ENCODE results near the gene CHAC2. TPM values are rescaled to one million over a fixed set of nuclear protein-coding genes. Genes with fewer than 3 reads are reported as not detected.
A peak's percentile ranks its signal among the peaks of the same experiment; 100 is the strongest.

CHAC2 gene
- total and polyA plus RNA-seq, 2 of the 13 experiments (the other 11 are each of a cell fraction or from before 2014, with no cell fraction given), result 1.7 to 10.7 TPM

GRCh38 chr2:53767405-53768241, at the start of gene CHAC2 (continued):
- TF ChIP-seq ZFP62 (CRISPR knock-in tag; IDR thresholded peaks at IDR 0.05) (no peak), NR3C1 (CRISPR knock-in tag; IDR thresholded peaks at IDR 0.05) (no peak), ZNF691 (CRISPR knock-in tag; IDR thresholded peaks at IDR 0.05; ENCODE audit: borderline replicate concordance, low read depth) (no peak), ZNF225 (CRISPR knock-in tag; IDR thresholded peaks at IDR 0.05) (no peak), NFYC (CRISPR knock-in tag; IDR thresholded peaks at IDR 0.05) (peak; percentile 37; the same call in 1 of the 2 replicates), CHCHD3 (CRISPR knock-in tag; IDR thresholded peaks at IDR 0.05) (no peak), TFDP1 (CRISPR knock-in tag; IDR thresholded peaks at IDR 0.05; ENCODE audit: borderline replicate concordance) (peak; percentile 29; the same call in 1 of the 2 replicates), DPF2 (CRISPR knock-in tag; IDR thresholded peaks at IDR 0.05; ENCODE audit: borderline replicate concordance, low read depth) (no peak), ZNF556 (CRISPR knock-in tag; IDR thresholded peaks at IDR 0.05; ENCODE audit: borderline replicate concordance) (no peak), ZFP37 (CRISPR knock-in tag; IDR thresholded peaks at IDR 0.05; ENCODE audit: borderline replicate concordance) (no peak), ZNF619 (CRISPR knock-in tag; IDR thresholded peaks at IDR 0.05) (no peak; the same call in 1 of the 2 replicates), NR2F1 (CRISPR knock-in tag; IDR thresholded peaks at IDR 0.05) (peak in 1 of 2 experiments; percentile 41; a peak in 1 of 4 replicates), DRAP1 (CRISPR knock-in tag; IDR thresholded peaks at IDR 0.05) (peak; percentile 61; the same call in 1 of the 2 replicates), ZNF138 (CRISPR knock-in tag; IDR thresholded peaks at IDR 0.05; ENCODE audit: low read depth) (no peak), CAMTA2 (CRISPR knock-in tag; IDR thresholded peaks at IDR 0.05; ENCODE audit: borderline replicate concordance) (peak; percentile 59; the same call in 1 of the 2 replicates), ZNF326 (CRISPR knock-in tag; IDR thresholded peaks at IDR 0.05; ENCODE audit: borderline replicate concordance) (no peak; the same call in 1 of the 2 replicates), ELF3 (CRISPR knock-in tag; IDR thresholded peaks at IDR 0.05) (no peak; the same call in 1 of the 2 replicates), ZNF12 (CRISPR knock-in tag; IDR thresholded peaks at IDR 0.05) (no peak), ZNF335 (CRISPR knock-in tag; IDR thresholded peaks at IDR 0.05) (no peak), MED1 (CRISPR knock-in tag; IDR thresholded peaks at IDR 0.05) (no peak; the same call in 1 of the 2 replicates)
